ENCODE data around the gene PDXDC1. TPM values are rescaled to one million over a fixed set of nuclear protein-coding genes. Genes with fewer than 3 reads are reported as not detected.
A peak's percentile ranks its signal among the peaks of the same experiment; 100 is the strongest.
"Not testable (repeated sequence)": the region's sequence is repeated elsewhere in the genome, so short reads cannot be mapped to it uniquely, and the experiment has no call there.

PDXDC1 gene
- total and polyA plus RNA-seq, 2 donors from 2014 or later = 56.5 to 113 TPM

GRCh38 chr16:15059324-15059723, 84.5 kb downstream of the PDXDC1 start:
- Histone ChIP-seq H3K4me3 (ENCODE audit: low read length in 3 of 3) (no peak overlapping the region), H3K9me3 (ENCODE audit: control insufficient read depth in 2 of 3, insufficient read depth in 1 of 3, low read length in 3 of 3) (no peaks in the 10 kb centered on the region), H3K27ac (ENCODE audit: low read depth in 2 of 2, low read length in 2 of 2) (no peak overlapping the region), H3K27me3 (ENCODE audit: control insufficient read depth, insufficient read depth, low read length) (no peaks in the 10 kb centered on the region), H3K9ac (ENCODE audit: low read length in 3 of 3) (no peak overlapping the region), H3K4me1 (ENCODE audit: control insufficient read depth in 2 of 3, insufficient read depth in 2 of 3, low read depth in 1 of 3, low read length in 3 of 3) (peaks cover 0 to 3% (median 0%) of the 10 kb centered on the region in 3 donors), H3K36me3 (ENCODE audit: control insufficient read depth in 2 of 3, insufficient read depth in 3 of 3, low read length in 3 of 3) (peaks cover 13 to 33% (median 15%) of the 10 kb centered on the region in 3 donors)
- FAIRE-seq = no peak
- no peak for DNase-seq
- TF ChIP-seq CTCF (IDR thresholded peaks at IDR 0.05; ENCODE audit: borderline replicate concordance, extremely low read depth, insufficient read depth) = no peak
- intact Hi-C loops (cut with DNase I) = no loop called here

- H3K4me3 ChIP-seq (ENCODE audit: low read length in 3 of 3); DNase-seq; H3K9ac ChIP-seq (ENCODE audit: low read length in 3 of 3); H3K9me3 ChIP-seq (ENCODE audit: control insufficient read depth in 2 of 3, insufficient read depth in 1 of 3, low read length in 3 of 3); H3K4me1 ChIP-seq (ENCODE audit: control insufficient read depth in 2 of 3, insufficient read depth in 2 of 3, low read depth in 1 of 3, low read length in 3 of 3); FAIRE-seq; intact Hi-C loops (cut with DNase I); H3K27ac ChIP-seq (ENCODE audit: low read depth in 2 of 2, low read length in 2 of 2); H3K27me3 ChIP-seq (ENCODE audit: control insufficient read depth, insufficient read depth, low read length): not testable (repeated sequence)
- peaks cover 15 to 33% (median 15%) of the 10 kb centered on the region in 3 donors for H3K36me3 ChIP-seq (ENCODE audit: control insufficient read depth in 2 of 3, insufficient read depth in 3 of 3, low read length in 3 of 3)
These were observed 87.4 kb downstream of the PDXDC1 start for GRCh38 chr16:15062085-15062810.

DNA sequence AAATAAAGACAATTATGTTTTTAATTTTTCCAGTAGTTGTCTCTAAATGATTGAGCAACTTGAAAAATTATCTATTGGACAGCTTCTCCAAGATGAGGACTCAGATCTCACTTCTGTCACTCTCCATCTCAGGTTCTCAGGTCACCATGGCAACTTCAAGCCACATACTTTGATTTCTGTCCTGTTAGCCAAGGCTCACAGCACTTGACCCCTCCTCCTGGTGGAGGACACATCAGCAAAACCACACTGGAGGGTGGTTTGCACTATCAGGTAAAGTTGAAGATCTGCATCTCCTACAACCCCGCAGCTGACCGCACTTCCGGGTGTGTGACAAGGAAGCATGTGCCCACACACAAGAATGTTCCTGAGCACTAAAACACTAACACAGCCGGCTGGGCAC, 91.1 kb downstream of the PDXDC1 start:
- DNase-seq; H3K4me1 ChIP-seq (ENCODE audit: control insufficient read depth in 2 of 3, insufficient read depth in 2 of 3, low read depth in 1 of 3, low read length in 3 of 3); H3K9ac ChIP-seq (ENCODE audit: low read length in 3 of 3); H3K9me3 ChIP-seq (ENCODE audit: control insufficient read depth in 2 of 3, insufficient read depth in 1 of 3, low read length in 3 of 3); H3K27me3 ChIP-seq (ENCODE audit: control insufficient read depth, insufficient read depth, low read length); FAIRE-seq; H3K27ac ChIP-seq (ENCODE audit: low read depth in 2 of 2, low read length in 2 of 2); intact Hi-C loops (cut with DNase I); H3K4me3 ChIP-seq (ENCODE audit: low read length in 3 of 3): not testable (repeated sequence)
- peaks cover 6 to 30% (median 12%) of the 10 kb centered on the region in 3 donors for H3K36me3 ChIP-seq (ENCODE audit: control insufficient read depth in 2 of 3, insufficient read depth in 3 of 3, low read length in 3 of 3)

GRCh38 chr16:15066690-15067089, 91.9 kb downstream of the PDXDC1 start:
- intact Hi-C loops (cut with DNase I) = not testable (repeated sequence)
- H3K36me3 ChIP-seq (ENCODE audit: control insufficient read depth in 2 of 3, insufficient read depth in 3 of 3, low read length in 3 of 3) = peaks cover 2 to 23% (median 7%) of the 10 kb centered on the region in 3 donors

GRCh38 chr16:15071013-15071412, 96.2 kb downstream of the PDXDC1 start:
- FAIRE-seq; intact Hi-C loops (cut with DNase I); DNase-seq; H3K27me3 ChIP-seq (ENCODE audit: control insufficient read depth, insufficient read depth, low read length); H3K9me3 ChIP-seq (ENCODE audit: control insufficient read depth in 2 of 3, insufficient read depth in 1 of 3, low read length in 3 of 3); H3K4me1 ChIP-seq (ENCODE audit: control insufficient read depth in 2 of 3, insufficient read depth in 2 of 3, low read depth in 1 of 3, low read length in 3 of 3); H3K9ac ChIP-seq (ENCODE audit: low read length in 3 of 3); H3K4me3 ChIP-seq (ENCODE audit: low read length in 3 of 3); H3K27ac ChIP-seq (ENCODE audit: low read depth in 2 of 2, low read length in 2 of 2): not testable (repeated sequence)
- H3K36me3 ChIP-seq (ENCODE audit: control insufficient read depth in 2 of 3, insufficient read depth in 3 of 3, low read length in 3 of 3) = peaks cover 4 to 35% (median 12%) of the 10 kb centered on the region in 3 donors

More at GRCh38 chr16:15066690-15067089, 91.9 kb downstream of the PDXDC1 start:
- not testable (repeated sequence) for FAIRE-seq; DNase-seq; H3K4me3 ChIP-seq (ENCODE audit: low read length in 3 of 3); H3K27me3 ChIP-seq (ENCODE audit: control insufficient read depth, insufficient read depth, low read length); H3K9me3 ChIP-seq (ENCODE audit: control insufficient read depth in 2 of 3, insufficient read depth in 1 of 3, low read length in 3 of 3); H3K9ac ChIP-seq (ENCODE audit: low read length in 3 of 3); H3K27ac ChIP-seq (ENCODE audit: low read depth in 2 of 2, low read length in 2 of 2); H3K4me1 ChIP-seq (ENCODE audit: control insufficient read depth in 2 of 3, insufficient read depth in 2 of 3, low read depth in 1 of 3, low read length in 3 of 3)

DNA sequence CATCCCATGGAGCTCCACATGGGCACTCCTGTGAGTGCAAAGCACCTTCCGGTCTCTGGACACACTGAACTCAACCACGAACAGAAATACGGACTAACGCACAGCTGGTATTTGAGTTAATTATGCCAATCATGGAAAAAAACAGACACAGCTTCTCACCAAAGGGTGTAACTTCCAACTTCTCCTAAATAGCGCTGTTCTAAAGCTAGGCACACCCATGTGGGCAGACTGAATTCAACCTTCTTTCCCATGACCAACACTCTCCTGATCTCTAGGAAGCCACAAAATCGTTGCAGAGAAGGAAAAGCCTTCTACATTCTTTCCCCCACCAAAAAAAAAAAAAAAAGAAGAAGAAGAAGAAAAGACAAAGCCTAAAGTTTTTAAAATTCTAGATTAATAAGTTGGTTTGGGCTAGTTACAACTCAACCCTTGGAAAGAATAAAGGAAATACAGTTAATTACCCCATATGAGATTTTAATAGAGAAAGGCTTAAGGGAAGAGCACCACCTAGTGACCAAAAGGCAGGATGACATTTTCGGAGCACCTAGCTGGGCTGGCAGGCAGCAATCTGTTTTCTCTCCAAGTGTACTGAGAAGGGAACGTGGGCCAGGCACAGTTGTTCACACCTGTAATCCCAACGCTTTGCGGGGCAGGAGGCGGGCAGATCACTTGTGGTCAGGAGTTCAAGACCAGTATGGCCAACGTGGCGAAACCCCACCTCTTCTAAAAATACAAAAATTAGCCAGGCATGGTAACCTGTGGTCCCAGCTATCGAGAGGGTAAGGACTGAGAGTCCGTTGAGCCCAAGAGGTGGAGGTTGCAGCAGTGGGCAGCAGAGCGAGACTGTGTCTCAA, 97.3 kb downstream of the PDXDC1 start:
- peaks cover 4 to 35% (median 12%) of the 10 kb centered on the region in 3 donors for H3K36me3 ChIP-seq (ENCODE audit: control insufficient read depth in 2 of 3, insufficient read depth in 3 of 3, low read length in 3 of 3)
- intact Hi-C loops (cut with DNase I); H3K9me3 ChIP-seq (ENCODE audit: control insufficient read depth in 2 of 3, insufficient read depth in 1 of 3, low read length in 3 of 3); H3K9ac ChIP-seq (ENCODE audit: low read length in 3 of 3); H3K27me3 ChIP-seq (ENCODE audit: control insufficient read depth, insufficient read depth, low read length); H3K27ac ChIP-seq (ENCODE audit: low read depth in 2 of 2, low read length in 2 of 2); H3K4me3 ChIP-seq (ENCODE audit: low read length in 3 of 3); H3K4me1 ChIP-seq (ENCODE audit: control insufficient read depth in 2 of 3, insufficient read depth in 2 of 3, low read depth in 1 of 3, low read length in 3 of 3): not testable (repeated sequence)
- DNase-seq (peak in 1 of 5 donors; percentile 3), FAIRE-seq (peak; percentile 79)

Data from kidney (tissue), 14 donors.